Peyer's patch (tissue), 4 donors: Measurements from ENCODE around the gene TLE5. TPM values are rescaled to one million over a fixed set of nuclear protein-coding genes. Genes with fewer than 3 reads are reported as not detected.

ENCODE experiments used
- DNase-seq, 3 donors: peaks; one replicate each; pipeline ENCODE4 v3.0.0-alpha.2; 2017 to 2019
- H3K27ac ChIP-seq, 4 donors: fragments of 200-600 bp; sonication (generic); one replicate each; pipeline ENCODE4 v1.5.1; 2016 to 2019
- H3K27me3 ChIP-seq, 2 donors: fragments of 200-600 bp; sonication (generic); one replicate each; pipeline ENCODE4 v1.5.1; 2019
- H3K36me3 ChIP-seq, 3 donors: fragments of 200-600 bp; sonication (generic); one replicate each; pipeline ENCODE4 v1.5.1; 2016 to 2019
- H3K4me1 ChIP-seq, 4 donors: fragments of 200-600 bp; sonication (generic); one replicate each; pipeline ENCODE4 v1.5.1; 2016 to 2019
- H3K4me3 ChIP-seq, 4 donors: fragments of 200-600 bp; sonication (generic); 1 replicate in 3 of 4; 2 replicates in 1 of 4; pipeline ENCODE4 v1.5.1; 2016 to 2019; ENCODE audit warnings: mild to moderate bottlenecking in 1 of 4
- H3K9me3 ChIP-seq, 4 donors: fragments of 200-600 bp; sonication (generic); one replicate each; pipeline ENCODE4 v1.5.1; 2016 to 2019; ENCODE audit warnings: mild to moderate bottlenecking in 1 of 4
- POLR2A ChIP-seq, 2 donors: fragments of 450-650 bp; IDR thresholded peaks; one replicate each; pipeline ENCODE4 v1.5.1; 2017; ENCODE audit warnings: antibody characterized with exemption in 2 of 2, mild to moderate bottlenecking in 2 of 2, moderate library complexity in 2 of 2
- total RNA-seq, 4 donors: library from RNA; depleted of rRNA; stranded (reverse); fragments of >200 nt; gene quantifications; one replicate each; pipeline ENCODE4 v1.1.0, GENCODE V29; 2016
- TF ChIP-seq, protein P1 (sequence below), 6 experiments: fragments of 450-650 bp in 4 of 6; fragments of 200-600 bp in 2 of 6; sonication (generic) in 1 of 6; IDR thresholded peaks; one replicate each; pipeline ENCODE4 v1.5.1; 2017 to 2019; ENCODE audit warnings: antibody characterized with exemption in 6 of 6, mild to moderate bottlenecking in 3 of 6, moderate library complexity in 1 of 6

The TLE5 gene
- total RNA-seq, 4 donors from 2014 or later: 134 to 366 (median 289) TPM

DNA sequence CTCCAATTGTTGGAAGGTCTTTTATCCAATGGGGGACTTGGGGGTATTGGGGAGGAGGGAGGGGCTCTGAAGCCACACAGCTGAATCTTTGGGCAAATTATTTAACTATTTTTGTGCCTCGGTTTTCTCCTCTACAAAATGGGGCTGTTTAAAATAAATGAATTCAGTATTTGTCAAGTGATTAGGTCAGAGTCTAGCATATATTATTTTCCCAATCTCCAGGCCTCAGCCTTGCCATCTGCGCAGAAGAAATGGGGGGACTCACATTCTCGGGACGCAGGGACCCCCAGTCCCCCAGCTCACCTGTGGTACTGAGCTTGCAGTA is 1.5 kb downstream of the TLE5 start:
- H3K4me1 ChIP-seq: peaks cover 0 to 49% (median 12%) of the 10 kb centered on the region in 4 donors
- TF ChIP-seq, protein P1, sequence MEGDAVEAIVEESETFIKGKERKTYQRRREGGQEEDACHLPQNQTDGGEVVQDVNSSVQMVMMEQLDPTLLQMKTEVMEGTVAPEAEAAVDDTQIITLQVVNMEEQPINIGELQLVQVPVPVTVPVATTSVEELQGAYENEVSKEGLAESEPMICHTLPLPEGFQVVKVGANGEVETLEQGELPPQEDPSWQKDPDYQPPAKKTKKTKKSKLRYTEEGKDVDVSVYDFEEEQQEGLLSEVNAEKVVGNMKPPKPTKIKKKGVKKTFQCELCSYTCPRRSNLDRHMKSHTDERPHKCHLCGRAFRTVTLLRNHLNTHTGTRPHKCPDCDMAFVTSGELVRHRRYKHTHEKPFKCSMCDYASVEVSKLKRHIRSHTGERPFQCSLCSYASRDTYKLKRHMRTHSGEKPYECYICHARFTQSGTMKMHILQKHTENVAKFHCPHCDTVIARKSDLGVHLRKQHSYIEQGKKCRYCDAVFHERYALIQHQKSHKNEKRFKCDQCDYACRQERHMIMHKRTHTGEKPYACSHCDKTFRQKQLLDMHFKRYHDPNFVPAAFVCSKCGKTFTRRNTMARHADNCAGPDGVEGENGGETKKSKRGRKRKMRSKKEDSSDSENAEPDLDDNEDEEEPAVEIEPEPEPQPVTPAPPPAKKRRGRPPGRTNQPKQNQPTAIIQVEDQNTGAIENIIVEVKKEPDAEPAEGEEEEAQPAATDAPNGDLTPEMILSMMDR (IDR thresholded peaks at IDR 0.05): no peak
- no peak for TF ChIP-seq POLR2A (IDR thresholded peaks at IDR 0.05)
- H3K36me3 ChIP-seq: peaks cover 0 to 39% (median 0%) of the 10 kb centered on the region in 3 donors
- H3K27me3 ChIP-seq: no peaks in the 10 kb centered on the region
- peak overlapping the region; percentile 79 to 96 (median 86) for H3K4me3 ChIP-seq
- no peak for DNase-seq
- H3K27ac ChIP-seq: peak overlapping the region; percentile 94 to 100 (median 98)
- no peaks in the 10 kb centered on the region for H3K9me3 ChIP-seq

DNA sequence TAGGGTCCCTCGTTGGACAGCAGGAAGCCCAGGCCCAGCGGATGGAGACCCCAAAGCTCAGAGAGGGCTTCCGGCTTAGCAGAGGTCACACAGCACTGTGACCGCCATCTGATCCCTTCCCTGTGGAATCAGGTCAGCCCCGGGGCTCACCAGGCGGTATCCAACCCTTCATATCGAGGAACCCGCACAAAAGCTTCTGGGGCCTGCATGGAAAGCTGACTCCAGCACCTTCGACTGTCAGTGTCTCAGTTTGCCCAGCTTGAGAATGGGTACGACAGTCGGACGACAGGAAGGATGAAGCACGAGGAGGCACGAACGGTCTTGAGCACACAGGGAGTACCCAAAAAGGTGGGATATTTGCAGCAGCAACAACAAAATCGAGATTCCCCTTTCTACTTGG is 2.6 kb downstream of the TLE5 start:
- no peaks in the 10 kb centered on the region for H3K9me3 ChIP-seq
- no peak for TF ChIP-seq POLR2A (IDR thresholded peaks at IDR 0.05)
- TF ChIP-seq, protein P1 (IDR thresholded peaks at IDR 0.05): no peak
- H3K4me3 ChIP-seq: no peak overlapping the region
- peak overlapping the region in 1 of 4 donors; percentile 63 for H3K27ac ChIP-seq
- no peak for DNase-seq
- peaks cover 0 to 56% (median 12%) of the 10 kb centered on the region in 4 donors for H3K4me1 ChIP-seq
- no peaks in the 10 kb centered on the region for H3K27me3 ChIP-seq
- peaks cover 0 to 51% (median 0%) of the 10 kb centered on the region in 3 donors for H3K36me3 ChIP-seq

DNA sequence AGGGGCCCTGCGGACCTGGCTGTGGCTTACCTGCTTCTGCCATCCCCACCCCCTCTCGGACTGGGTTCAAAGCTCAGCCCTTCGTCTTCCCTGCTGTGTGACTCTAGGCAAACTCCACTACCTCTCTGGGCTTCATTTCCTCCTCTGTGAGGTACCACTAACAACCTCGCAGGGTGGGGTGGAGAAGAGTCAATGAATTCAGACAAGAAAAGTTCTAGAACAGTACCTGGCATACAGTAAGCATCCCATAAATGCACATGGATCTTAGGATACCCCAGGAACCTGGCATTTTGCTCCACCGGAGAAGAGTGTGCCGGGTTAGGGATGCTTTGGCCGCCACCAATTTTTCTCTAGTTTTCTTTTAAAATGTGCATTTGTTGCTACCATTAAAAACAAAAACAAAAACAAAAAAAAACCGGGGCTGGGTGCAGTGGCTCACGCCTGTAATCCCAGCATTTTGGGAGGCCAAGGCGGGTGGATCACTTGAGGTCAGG is 3.4 kb downstream of the TLE5 start:
- H3K4me3 ChIP-seq: no peak overlapping the region

DNA sequence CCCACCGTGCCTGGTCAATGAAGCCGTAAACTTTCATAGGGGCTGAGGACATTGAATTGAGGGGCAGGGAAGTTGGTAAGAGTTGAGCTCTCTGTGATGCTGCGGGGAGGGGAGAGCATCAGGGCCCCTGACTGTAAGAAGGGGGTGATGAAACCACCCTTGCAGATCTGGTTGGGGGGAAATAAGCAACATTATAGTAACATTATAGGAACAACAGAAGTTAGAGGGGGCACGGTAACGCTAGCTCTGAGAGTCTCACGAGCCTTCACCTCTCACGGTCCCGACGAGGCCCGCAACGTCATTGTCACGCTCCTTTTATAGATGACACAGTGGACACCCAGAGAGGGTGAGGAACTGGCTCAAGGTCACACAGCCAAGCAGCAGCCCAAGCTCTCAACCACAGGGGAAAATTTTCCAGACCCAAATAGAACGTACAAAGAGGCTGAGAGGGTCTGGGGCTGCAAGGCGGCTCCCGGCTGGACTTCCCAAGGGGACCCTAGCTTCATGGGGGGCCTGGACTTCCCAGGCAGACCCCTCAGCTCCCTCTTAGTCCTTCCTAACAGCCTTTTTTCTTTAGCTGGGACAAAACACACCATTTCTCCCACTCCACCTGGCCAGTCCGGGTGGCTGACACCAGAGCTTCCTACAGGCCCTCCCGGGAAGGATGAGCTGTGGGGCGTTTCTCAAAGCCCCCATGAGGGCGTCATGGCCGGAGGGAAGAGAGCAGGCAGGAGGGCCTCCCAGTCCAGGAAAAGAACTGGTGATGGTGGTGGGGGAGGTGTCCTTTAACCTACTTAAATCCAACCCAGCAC is 4.1 kb downstream of the TLE5 start:
- H3K36me3 ChIP-seq: peaks cover 0 to 65% (median 0%) of the 10 kb centered on the region in 3 donors
- DNase-seq: no peak
- peaks cover 0 to 53% (median 8%) of the 10 kb centered on the region in 4 donors for H3K4me1 ChIP-seq
- no peaks in the 10 kb centered on the region for H3K27me3 ChIP-seq
- H3K27ac ChIP-seq: peak overlapping the region; percentile 5 to 65 (median 44)
- TF ChIP-seq, protein P1 (IDR thresholded peaks at IDR 0.05): no peak
- TF ChIP-seq POLR2A (IDR thresholded peaks at IDR 0.05): no peak
- H3K9me3 ChIP-seq: no peaks in the 10 kb centered on the region
- H3K4me3 ChIP-seq: no peak overlapping the region

More for the DNA sequence above, 3.4 kb downstream of the TLE5 start:
- DNase-seq: no peak
- peaks cover 0 to 59% (median 0%) of the 10 kb centered on the region in 3 donors for H3K36me3 ChIP-seq
- peaks cover 0 to 56% (median 11%) of the 10 kb centered on the region in 4 donors for H3K4me1 ChIP-seq
- H3K27me3 ChIP-seq: no peaks in the 10 kb centered on the region
- H3K27ac ChIP-seq: no peak overlapping the region
- TF ChIP-seq, protein P1 (IDR thresholded peaks at IDR 0.05): no peak
- no peak for TF ChIP-seq POLR2A (IDR thresholded peaks at IDR 0.05)
- H3K9me3 ChIP-seq: no peaks in the 10 kb centered on the region

DNA sequence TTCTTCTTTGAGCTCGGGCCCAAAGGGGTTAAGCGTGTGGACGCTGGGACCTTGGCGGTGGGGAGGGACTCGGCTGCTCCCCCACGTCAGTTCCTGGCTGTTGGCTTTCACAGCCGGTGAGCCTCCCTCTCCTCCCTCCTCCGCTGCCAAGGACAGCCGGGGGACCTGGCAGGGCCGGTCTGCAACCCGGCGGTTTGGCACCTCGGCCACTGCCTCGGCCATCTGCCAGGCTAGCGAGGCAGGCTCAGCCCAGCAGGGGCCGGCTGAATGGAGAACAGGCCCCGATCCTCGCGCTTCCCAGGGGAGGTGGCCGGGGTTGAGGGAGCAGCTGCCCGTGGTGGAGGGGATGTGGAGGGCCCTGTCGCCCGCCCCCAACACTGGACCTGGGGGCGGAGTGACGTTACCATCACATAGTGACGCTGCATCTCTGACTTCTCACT is 5.0 kb downstream of the TLE5 start:
- H3K4me1 ChIP-seq: peaks cover 0 to 46% (median 4%) of the 10 kb centered on the region in 4 donors
- no peaks in the 10 kb centered on the region for H3K27me3 ChIP-seq
- TF ChIP-seq POLR2A (IDR thresholded peaks at IDR 0.05): no peak
- TF ChIP-seq, protein P1 (IDR thresholded peaks at IDR 0.05): no peak
- H3K4me3 ChIP-seq: peak overlapping the region in 1 of 4 donors; percentile 11
- H3K9me3 ChIP-seq: no peaks in the 10 kb centered on the region
- H3K36me3 ChIP-seq: peaks cover 0 to 69% (median 0%) of the 10 kb centered on the region in 3 donors
- peak overlapping the region; percentile 28 to 65 (median 44) for H3K27ac ChIP-seq
- DNase-seq: no peak
